Parathyroid adenoma (tissue), 2 donors: ENCODE results near the gene STIM2.

Experiments used
- H2AFZ ChIP-seq: fragments of 300-600 bp; sonication (generic); one replicate; pipeline ENCODE4 v1.7.0; 2017; ENCODE audit warnings: antibody characterized with exemption, mild to moderate bottlenecking
- H3K27ac ChIP-seq: fragments of 300-600 bp; sonication (generic); one replicate; pipeline ENCODE4 v1.7.0; 2017
- H3K27me3 ChIP-seq: fragments of 300-600 bp; sonication (generic); one replicate; pipeline ENCODE4 v1.7.0; 2017; ENCODE audit warnings: low read length; ENCODE audit not compliant: control insufficient read depth, insufficient read depth
- H3K36me3 ChIP-seq: fragments of 300-600 bp; sonication (generic); one replicate; pipeline ENCODE4 v1.7.0; 2017; ENCODE audit warnings: low read length; ENCODE audit not compliant: control insufficient read depth, insufficient read depth
- H3K4me1 ChIP-seq: fragments of 300-600 bp; sonication (generic); one replicate; pipeline ENCODE4 v1.7.0; 2017; ENCODE audit warnings: control low read depth
- H3K4me2 ChIP-seq: fragments of 300-600 bp; sonication (generic); one replicate; pipeline ENCODE4 v1.7.0; 2017; ENCODE audit warnings: low read length
- H3K4me3 ChIP-seq: fragments of 300-600 bp; sonication (generic); one replicate; pipeline ENCODE4 v1.7.0; 2017; ENCODE audit warnings: low read depth, low read length
- H3K79me2 ChIP-seq: fragments of 300-600 bp; sonication (generic); one replicate; pipeline ENCODE4 v1.7.0; 2017; ENCODE audit warnings: control low read depth
- H3K9ac ChIP-seq: fragments of 300-600 bp; sonication (generic); one replicate; pipeline ENCODE4 v1.7.0; 2017; ENCODE audit warnings: mild to moderate bottlenecking
- H3K9me3 ChIP-seq: fragments of 300-600 bp; sonication (generic); one replicate; pipeline ENCODE4 v1.7.0; 2017; ENCODE audit warnings: low read length; ENCODE audit not compliant: control insufficient read depth
- CTCF ChIP-seq: fragments of 300-600 bp; sonication (generic); IDR thresholded peaks from one replicate; pipeline ENCODE4 v1.7.0; 2017; ENCODE audit warnings: antibody characterized with exemption, mild to moderate bottlenecking
- donor health status: primary hyperparathyroidism.

Gene STIM2

GRCh38 chr4:27068151-27068867 is 207.7 kb downstream of the STIM2 start:
- no peaks in the 10 kb centered on the region for H3K4me1 ChIP-seq
- no peaks in the 10 kb centered on the region for H3K79me2 ChIP-seq
- no peak overlapping the region for H2AFZ ChIP-seq
- H3K4me3 ChIP-seq = no peak overlapping the region
- no peak overlapping the region for H3K27ac ChIP-seq
- no peak overlapping the region for H3K4me2 ChIP-seq
- no peaks in the 10 kb centered on the region for H3K27me3 ChIP-seq
- no peaks in the 10 kb centered on the region for H3K36me3 ChIP-seq
- H3K9ac ChIP-seq = no peak overlapping the region
- TF ChIP-seq CTCF = no peak
- no peaks in the 10 kb centered on the region for H3K9me3 ChIP-seq
